ENCODE data around the gene TOM1L2.
"Not testable (repeated sequence)": the region's sequence is repeated elsewhere in the genome, so short reads cannot be mapped to it uniquely, and the experiment has no call there.

TOM1L2 gene

GRCh38 chr17:17972126-17972951 is at the start of gene TOM1L2, which contains the start of gene DRC3:
TSS of gene TOM1L2 (minus strand) at chr17:17972400. CDS start at chr17:17972313, 87 bp downstream.
TSS of gene DRC3 (plus strand) at chr17:17972862. CDS start at chr17:17977599, 4,737 bp downstream.
- DNase-seq: peak; percentile 99

DNA sequence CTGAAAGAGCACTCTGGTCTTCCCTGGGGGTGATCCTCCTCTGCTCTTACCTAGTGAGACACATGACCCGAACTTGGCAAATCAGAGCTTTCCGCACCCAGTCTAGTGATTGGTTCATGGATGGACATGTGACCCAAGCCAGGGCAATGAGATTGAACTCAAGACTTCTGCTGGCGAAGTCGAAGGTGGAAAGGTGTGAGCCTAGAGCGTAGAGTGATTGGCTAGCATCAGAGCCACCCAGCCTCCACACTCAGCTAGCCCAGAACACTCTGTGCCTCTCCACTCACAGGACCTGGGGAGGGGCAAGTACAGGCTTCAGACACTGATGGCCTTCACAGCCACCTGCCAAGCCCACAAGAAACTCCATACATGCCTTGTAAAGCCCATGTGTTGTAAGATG is 49.2 kb upstream of the TOM1L2 start:
- no peak for DNase-seq

DNA sequence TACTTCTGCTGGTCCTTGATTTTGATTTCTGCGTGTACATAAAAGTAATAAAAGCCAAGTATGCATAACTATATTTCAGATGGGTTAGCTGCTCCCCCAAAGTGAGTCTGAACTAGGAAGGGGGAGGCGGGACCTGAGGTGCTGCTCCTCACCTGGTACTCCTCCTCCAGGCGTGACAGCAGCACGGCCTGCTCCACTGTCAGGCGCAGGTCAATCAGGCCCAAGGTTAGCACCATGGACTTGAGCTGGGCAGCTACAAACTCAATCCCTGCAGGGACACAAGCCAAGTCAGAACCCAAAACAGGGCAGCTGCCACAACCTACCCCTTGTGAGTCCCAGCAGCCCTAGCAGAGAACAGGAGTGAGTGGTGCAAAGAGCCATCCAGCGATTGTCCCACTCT is 48.8 kb upstream of the TOM1L2 start:
- DNase-seq: no peak

DNA sequence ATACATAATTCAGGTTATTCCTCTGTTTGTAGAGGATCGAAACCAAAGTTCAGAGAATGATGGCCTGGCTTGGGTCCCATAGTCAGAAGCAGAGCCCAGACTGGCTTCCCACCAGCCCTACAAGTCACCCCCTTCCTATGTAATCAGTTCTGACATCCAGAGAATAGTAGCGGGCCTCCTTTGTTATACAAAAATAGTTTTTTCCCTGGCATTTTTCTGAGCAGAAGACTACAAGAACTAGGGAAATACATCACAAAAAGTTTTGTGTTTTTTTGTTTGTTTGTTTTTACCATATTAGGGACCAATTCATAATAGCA is 47.6 kb upstream of the TOM1L2 start:
- DNase-seq: no peak

- no peak for DNase-seq
Observed at GRCh38 chr17:18018411-18018921, 46.3 kb upstream of the TOM1L2 start.

- no peak for DNase-seq
Observed at GRCh38 chr17:18017958-18018357, 45.8 kb upstream of the TOM1L2 start.

DNA sequence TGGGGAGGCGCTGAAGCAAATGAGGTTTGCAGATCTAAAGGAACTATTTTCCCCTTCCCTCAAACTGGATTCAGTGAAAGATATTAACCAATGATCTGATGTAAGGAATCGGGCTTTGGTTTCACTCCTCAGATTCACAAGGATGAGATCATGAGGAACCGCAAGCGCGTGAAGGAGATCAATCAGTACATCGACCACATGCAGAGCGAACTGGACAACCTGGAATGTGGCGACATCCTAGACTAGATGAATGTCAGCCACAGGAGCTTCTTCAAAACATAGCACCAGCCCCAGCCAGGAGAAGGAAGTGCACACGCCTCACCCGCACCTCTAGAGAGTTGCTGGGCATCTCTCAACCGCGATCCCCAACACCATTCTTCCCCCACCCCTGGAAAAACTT is 44.2 kb upstream of the TOM1L2 start:
- DNase-seq: no peak

DNA sequence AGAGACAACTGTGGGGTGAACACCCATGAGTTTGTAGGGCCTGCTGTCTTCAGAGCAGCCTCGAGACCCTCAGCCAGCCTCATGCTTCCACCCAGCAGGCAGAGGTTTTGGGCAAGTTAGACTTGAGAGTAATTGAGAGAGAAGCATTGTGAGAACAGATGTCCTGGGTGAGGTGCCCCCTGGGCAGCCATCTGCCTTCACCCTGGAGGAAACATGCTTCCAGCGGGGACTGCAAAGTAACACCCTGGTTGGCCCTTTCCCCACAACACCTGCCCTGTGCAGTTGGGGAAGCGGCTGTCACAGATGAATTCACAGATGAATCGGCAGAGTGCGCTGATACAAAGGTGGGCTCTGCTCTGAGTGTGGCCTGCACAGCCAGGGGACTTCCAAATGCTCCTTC is 43.4 kb upstream of the TOM1L2 start:
- no peak for DNase-seq

- no peak for DNase-seq
Observed at GRCh38 chr17:18014006-18014405, 41.8 kb upstream of the TOM1L2 start.

GRCh38 chr17:18011286-18011685 is 39.1 kb upstream of the TOM1L2 start:
- no peak for DNase-seq

DNA sequence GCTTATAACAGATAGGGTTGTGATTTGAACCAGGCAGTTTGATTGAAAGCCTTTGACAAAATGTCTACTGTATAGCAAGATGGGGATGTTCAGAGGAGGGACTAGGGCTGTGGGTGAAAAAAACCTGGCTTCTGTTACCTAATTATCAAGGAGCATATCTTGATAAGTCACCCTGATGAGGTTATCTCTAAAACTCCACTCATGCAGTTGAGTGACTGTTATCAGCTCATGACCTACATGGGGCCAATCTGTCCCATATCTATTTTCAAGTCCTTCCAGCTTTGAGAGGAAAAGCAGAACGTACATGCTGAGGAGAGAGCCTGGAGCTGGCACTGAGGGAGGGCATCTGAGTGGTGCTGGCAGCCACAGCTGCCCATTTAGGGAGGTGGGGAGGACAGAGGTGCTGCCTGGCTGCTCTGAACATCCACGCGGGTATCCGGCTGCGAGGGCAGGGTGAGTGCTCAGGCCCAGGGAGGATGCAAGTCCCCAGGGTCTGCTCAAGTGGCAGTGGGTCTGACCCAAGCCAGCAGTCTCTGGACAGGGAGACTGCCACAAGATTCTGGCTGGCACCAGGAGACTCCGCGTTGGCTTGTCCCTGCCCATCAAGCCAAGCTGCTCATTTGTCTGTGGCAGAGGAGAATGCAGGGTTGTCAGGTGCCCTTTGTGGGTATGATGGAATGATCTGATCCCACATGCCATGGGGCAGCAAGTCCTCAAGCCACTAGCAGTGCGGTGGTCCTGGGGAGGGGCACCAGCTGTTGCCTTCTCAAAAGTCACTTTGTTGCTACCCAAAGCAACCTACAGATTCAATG is 37.6 kb upstream of the TOM1L2 start:
- DNase-seq: no peak

DNA sequence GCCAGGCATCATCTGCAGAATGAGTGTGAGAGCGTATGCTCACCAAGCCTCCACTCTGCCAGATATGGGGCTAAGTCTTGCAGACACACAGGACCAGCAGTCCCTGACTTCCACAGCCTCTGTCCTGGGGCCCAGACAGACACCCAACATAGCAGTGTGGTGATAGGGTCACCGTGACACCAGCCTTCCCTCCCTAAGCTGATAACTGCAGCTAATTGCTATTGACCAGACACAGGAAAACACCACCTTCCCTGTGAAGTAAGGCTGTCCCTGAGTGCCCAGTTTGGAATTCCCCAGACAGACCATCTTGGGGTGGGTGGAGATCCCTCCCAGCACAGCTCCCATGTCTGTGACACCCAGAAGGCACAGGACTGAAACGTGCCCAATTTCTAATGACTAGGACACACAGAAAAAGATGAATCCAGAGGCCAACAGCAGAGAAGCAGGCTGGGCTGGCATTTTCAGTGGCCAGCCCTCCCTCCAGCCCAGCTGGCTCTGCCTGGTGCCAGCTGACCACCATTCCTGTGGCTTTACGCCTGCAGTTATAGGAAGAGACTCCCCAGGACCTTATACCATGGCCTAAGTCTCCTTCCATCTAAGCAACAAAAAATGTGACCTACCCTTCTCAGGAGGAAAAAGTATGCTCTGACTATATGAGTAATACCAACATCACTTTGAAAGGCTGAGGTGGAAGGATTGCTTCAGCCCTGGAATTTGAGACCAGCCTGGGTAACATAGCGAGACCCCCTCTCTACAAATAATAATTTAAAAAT is 36.5 kb upstream of the TOM1L2 start:
- no peak for DNase-seq

DNA sequence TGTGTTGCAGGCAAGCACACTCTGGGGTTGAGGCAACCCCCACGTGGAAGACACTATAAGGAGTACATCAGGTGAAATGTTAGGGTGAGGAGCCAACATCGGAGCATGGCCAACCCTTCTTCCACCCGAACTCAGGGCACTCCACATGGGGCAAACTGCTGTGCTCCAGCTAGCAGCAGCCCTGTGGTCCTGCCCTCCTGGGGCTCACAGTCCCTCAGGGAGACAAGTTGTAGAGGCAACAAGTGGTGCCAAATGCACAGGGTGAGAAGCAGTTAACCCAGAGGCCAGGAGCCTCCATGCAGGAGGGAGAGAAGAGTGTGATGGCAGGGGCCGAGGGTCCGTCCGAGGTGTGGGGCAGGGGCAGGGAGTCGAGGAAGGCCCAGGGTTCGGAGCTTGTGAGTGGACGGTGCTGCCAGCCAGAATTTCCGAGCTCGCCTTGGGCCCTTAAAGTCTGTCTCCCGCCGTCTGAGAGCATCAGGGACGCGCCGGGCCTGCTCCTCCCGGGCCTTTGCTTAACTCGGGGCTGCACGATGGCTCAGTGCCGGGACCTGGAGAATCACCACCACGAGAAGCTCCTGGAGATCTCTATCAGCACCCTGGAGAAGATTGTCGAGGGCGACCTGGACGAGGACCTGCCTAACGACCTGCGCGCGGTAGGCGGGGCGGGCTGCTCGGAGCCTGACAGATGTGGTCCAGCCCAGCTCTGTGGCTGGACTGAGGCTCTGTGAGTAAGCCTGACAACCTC is 34.5 kb upstream of the TOM1L2 start:
- no peak for DNase-seq

GRCh38 chr17:18005496-18005895 is 33.3 kb upstream of the TOM1L2 start:
- DNase-seq: no peak

DNA sequence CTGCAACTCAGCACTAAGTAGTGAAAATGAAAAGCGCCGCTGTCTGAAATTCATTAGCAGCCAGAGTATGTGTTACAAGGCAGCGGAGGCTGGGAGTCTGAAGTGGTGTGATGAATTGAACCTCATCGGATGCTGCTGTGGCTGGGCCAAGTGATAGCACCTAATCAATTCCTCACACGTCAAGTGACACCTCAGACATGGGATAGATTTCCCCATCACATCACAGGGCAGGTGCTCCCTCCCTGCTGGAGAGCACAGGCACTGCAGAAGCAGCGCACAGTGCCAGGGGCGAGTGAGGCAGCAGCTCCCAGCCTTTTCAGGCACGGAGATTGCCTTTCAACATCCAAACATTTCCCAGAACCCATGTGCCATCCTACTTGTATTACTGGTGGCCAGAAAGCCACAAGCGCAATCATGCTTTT is 32.7 kb upstream of the TOM1L2 start:
- DNase-seq: no peak

DNA sequence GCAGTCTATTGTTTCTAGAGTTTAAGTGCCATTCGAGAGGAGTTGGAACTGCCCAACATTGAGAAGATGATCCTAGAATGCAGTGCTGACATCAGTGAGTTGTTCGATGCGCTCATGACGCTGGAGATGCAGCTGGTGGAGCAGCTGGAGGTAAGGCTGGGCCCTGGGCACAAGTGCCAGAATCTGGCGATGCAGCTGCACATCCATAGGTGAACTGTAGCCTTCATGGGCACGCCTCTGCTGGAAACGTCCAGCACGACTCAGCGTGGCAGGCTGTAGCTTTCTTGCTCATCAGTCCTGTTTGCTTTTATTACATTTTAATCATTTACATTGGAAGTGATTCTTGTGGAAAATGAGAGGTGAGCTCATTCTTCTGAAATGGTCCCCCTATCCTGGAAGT is 32.1 kb upstream of the TOM1L2 start:
- DNase-seq: no peak

GRCh38 chr17:18002171-18002570 is 30.0 kb upstream of the TOM1L2 start:
- DNase-seq: no peak

DNA sequence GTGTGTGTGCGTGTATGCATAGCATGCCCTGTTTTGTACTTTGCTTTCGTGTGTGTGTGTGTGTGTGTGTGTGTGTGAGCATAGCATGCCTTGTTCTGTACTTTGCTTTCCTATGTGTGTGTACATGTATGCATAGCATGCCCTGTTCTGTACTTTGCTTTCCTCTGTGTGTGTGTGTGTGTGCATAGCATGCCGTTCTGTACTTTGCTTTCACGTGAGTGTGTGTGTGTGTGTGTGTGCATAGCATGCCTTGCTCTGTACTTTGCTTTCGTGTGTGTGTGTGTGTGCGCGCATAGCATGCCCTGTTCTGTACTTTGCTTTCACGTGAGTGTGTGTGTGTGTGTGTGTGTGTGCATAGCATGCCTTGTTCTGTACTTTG is 27.8 kb upstream of the TOM1L2 start:
- no peak for DNase-seq

- DNase-seq: no peak
Observed at GRCh38 chr17:17999364-18000029, 27.3 kb upstream of the TOM1L2 start.

- no peak for DNase-seq
Observed at GRCh38 chr17:17998934-17999333, 26.7 kb upstream of the TOM1L2 start.

DNA sequence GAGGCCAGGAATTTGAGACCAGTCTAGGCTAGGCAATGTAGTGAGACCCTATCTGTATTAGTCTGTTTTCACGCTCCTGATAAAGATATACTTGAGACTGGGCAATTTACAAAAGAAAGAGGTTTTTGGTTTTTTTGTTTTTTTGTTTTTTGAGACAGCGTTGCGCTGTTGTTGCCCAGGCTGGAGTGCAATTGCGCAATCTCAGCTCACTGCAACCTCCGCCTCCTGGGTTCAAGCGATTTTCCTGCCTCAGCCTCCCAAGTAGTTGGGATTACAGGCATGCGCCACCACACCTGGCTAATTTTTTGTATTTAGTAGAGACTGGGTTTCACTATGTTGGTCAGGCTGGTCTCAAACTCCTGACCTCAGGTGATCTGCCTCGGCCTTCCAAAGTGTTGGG is 23.7 kb upstream of the TOM1L2 start:
- not testable (repeated sequence) for DNase-seq
